A549 (cell line): ENCODE measurements around the gene THEM5. TPM values are rescaled to one million over a fixed set of nuclear protein-coding genes. Genes with fewer than 3 reads are reported as not detected.

Experiments used
- ATAC-seq, 2 experiments: fragments of 200-7000 bp in 1 of 2; fragments of >200 bp in 1 of 2; cut with Nextera tagmentation in 1 of 2; cut with Tn5 transposase in 1 of 2; 3 replicates each; pipeline versions ENCODE4 v1.8.0 to v1.9.1; 2018 to 2020; ENCODE audit warnings: mild to moderate bottlenecking in 1 of 2, moderate library complexity in 1 of 2
- CTCF ChIA-PET: fragments of 300-600 bp; sonication (Branson Sonifier 250); formaldehyde crosslinking; extraction: SDS; loops from one replicate; lab custom pipeline; 2021; ENCODE audit warnings: antibody characterized with exemption, inconsistent platforms; lab: Yijun Ruan, JAX
- POLR2A ChIA-PET: fragments of 350-600 bp; formaldehyde crosslinking; extraction: SDS; loops from one replicate; lab custom pipeline; 2021; ENCODE audit warnings: antibody characterized with exemption, inconsistent platforms; lab: Yijun Ruan, JAX
- DNase-seq, 2 experiments: peaks; one replicate each; pipeline versions ENCODE4 v3.0.0 to v3.0.0-alpha.2; 2011 to 2016; ENCODE audit warnings: low read depth in 1 of 2, low spot score in 1 of 2
- FAIRE-seq: peaks from 2 replicates; lab custom pipeline; 2011; peaks lifted over from hg19 to GRCh38; lab: Jason Lieb, UNC
- H3K27ac ChIP-seq, 2 experiments: fragments of >200 bp; sonication (Bioruptor Twin); formaldehyde crosslinking; 3 replicates each; pipeline ENCODE4 v1.5.1; 2016 to 2017
- H3K4me1 ChIP-seq: fragments of >200 bp; sonication (Bioruptor Twin); formaldehyde crosslinking; 3 replicates; pipeline ENCODE4 v1.6.1; 2016
- H3K4me2 ChIP-seq: fragments of >200 bp; sonication (Bioruptor Twin); formaldehyde crosslinking; 3 replicates; pipeline ENCODE4 v1.6.1; 2016
- H3K4me3 ChIP-seq: fragments of >200 bp; sonication (Bioruptor Twin); formaldehyde crosslinking; 3 replicates; pipeline ENCODE4 v1.5.1; 2016
- H3K9me3 ChIP-seq: fragments of >200 bp; sonication (Bioruptor Twin); formaldehyde crosslinking; 3 replicates; pipeline ENCODE4 v1.6.1; 2016
- BHLHE40 ChIP-seq: IDR thresholded peaks from 2 replicates; pipeline ENCODE4 v1.6.1; 2012; ENCODE audit warnings: low read depth, low read length, inconsistent platforms
- CBX8 ChIP-seq: fragments of 200-600 bp; sonication (generic); IDR thresholded peaks from 2 replicates; pipeline ENCODE4 v1.6.1; 2016
- EHF ChIP-seq: fragments of 250-450 bp; sonication (Bioruptor Pico); IDR thresholded peaks from 2 replicates; pipeline ENCODE4 v1.5.0; 2020; ENCODE audit warnings: mild to moderate bottlenecking
- EP300 ChIP-seq, 2 experiments: fragments of >200 bp; sonication (Bioruptor Twin); formaldehyde crosslinking; IDR thresholded peaks; 2 replicates in 1 of 2; 3 replicates in 1 of 2; pipeline ENCODE4 v1.6.1; 2016 to 2017
- ESRRA ChIP-seq: fragments of 150-350 bp; IDR thresholded peaks from 2 replicates; pipeline ENCODE4 v1.6.1; 2014; ENCODE audit warnings: mild to moderate bottlenecking, low read length, borderline replicate concordance
- FOSL2 ChIP-seq, 2 experiments: fragments of 450-650 bp in 1 of 2; fragments of >200 bp in 1 of 2; sonication (Bioruptor Twin) in 1 of 2; formaldehyde crosslinking; IDR thresholded peaks; 2 replicates each; pipeline versions ENCODE4 v1.5.0 to v1.6.1; 2016 to 2020; ENCODE audit warnings: mild to moderate bottlenecking in 1 of 2, moderate library complexity in 1 of 2
- FOXS1 ChIP-seq: fragments of 250-450 bp; sonication (Bioruptor Pico); IDR thresholded peaks from 2 replicates; pipeline ENCODE4 v1.5.0; 2020; ENCODE audit warnings: mild to moderate bottlenecking, moderate library complexity
- HOXA7 ChIP-seq: fragments of 250-450 bp; sonication (Bioruptor Pico); IDR thresholded peaks from 2 replicates; pipeline ENCODE4 v1.5.0; 2020; ENCODE audit warnings: mild to moderate bottlenecking, moderate library complexity
- HOXB5 ChIP-seq: fragments of 250-450 bp; sonication (Bioruptor Pico); IDR thresholded peaks from 2 replicates; pipeline ENCODE4 v1.5.0; 2020; ENCODE audit warnings: mild to moderate bottlenecking, moderate library complexity
- MAZ ChIP-seq: fragments of 150-350 bp; IDR thresholded peaks from 2 replicates; pipeline ENCODE4 v1.6.1; 2014; ENCODE audit warnings: antibody characterized with exemption, low read depth, low read length, borderline replicate concordance
- NPAS2 ChIP-seq: fragments of 250-450 bp; sonication (Bioruptor Pico); IDR thresholded peaks from 2 replicates; pipeline ENCODE4 v1.8.0; 2022; ENCODE audit warnings: mild to moderate bottlenecking, moderate library complexity, borderline replicate concordance
- NR3C1 ChIP-seq: fragments of >200 bp; sonication (Bioruptor Twin); formaldehyde crosslinking; IDR thresholded peaks from 3 replicates; pipeline ENCODE4 v1.6.1; 2017
- PHF8 ChIP-seq: fragments of 200-600 bp; sonication (generic); IDR thresholded peaks from 2 replicates; pipeline ENCODE4 v1.6.1; 2016; ENCODE audit warnings: low read depth, mild to moderate bottlenecking, antibody characterized with exemption, moderate library complexity, borderline replicate concordance
- POLR2A ChIP-seq: IDR thresholded peaks from 2 replicates; pipeline ENCODE4 v1.6.1; 2012; ENCODE audit warnings: mild to moderate bottlenecking, low read length
- POLR2AphosphoS2 ChIP-seq: conservative IDR thresholded peaks from 2 replicates; pipeline ENCODE4 v1.6.1; 2012; ENCODE audit warnings: low read length, improper control_type of control experiment, inconsistent platforms
- RARB ChIP-seq: fragments of 250-450 bp; sonication (Bioruptor Pico); IDR thresholded peaks from 2 replicates; pipeline ENCODE4 v1.8.0; 2021; ENCODE audit warnings: mild to moderate bottlenecking, moderate library complexity
- RCOR1 ChIP-seq: fragments of 150-350 bp; IDR thresholded peaks from 2 replicates; pipeline ENCODE4 v1.6.1; 2014; ENCODE audit warnings: antibody characterized with exemption, low read length, low read depth
- RFX5 ChIP-seq: fragments of 450-650 bp; IDR thresholded peaks from 2 replicates; pipeline ENCODE4 v1.7.1; 2014; ENCODE audit warnings: antibody characterized with exemption, mild to moderate bottlenecking, moderate library complexity
- ZFP36 ChIP-seq: fragments of 450-650 bp; IDR thresholded peaks from 2 replicates; pipeline ENCODE4 v1.6.1; 2014; ENCODE audit warnings: borderline replicate concordance; ENCODE audit not compliant: partially characterized antibody
- ZSCAN20 ChIP-seq: fragments of 250-450 bp; sonication (Bioruptor Pico); IDR thresholded peaks from 2 replicates; pipeline ENCODE4 v1.8.0; 2022; ENCODE audit warnings: mild to moderate bottlenecking, moderate library complexity
- WGBS: methylation state at CpG from one replicate; pipeline ENCODE4 v1.1.6; 2017; ENCODE audit errors: missing lambda C conversion rate; 5-methylcytosine and 5-hydroxymethylcytosine counted together
- polyA plus RNA-seq, 4 experiments: library from polyadenylated mRNA; depleted of rRNA in 3 of 4; stranded (reverse); fragments of >200 nt; fragmentation: RNase III in 1 of 4; extraction: RNeasy Plus Mini Kit Qiagen cat#74134 plus additional on column Dnase treatment in 1 of 4; gene quantifications; 2 replicates in 3 of 4; 3 replicates in 1 of 4; pipeline ENCODE4 v1.2.3, GENCODE V29; 2011 to 2017
- TF ChIP-seq, protein P1 (sequence below): fragments of >200 bp; sonication (Bioruptor Twin); formaldehyde crosslinking; IDR thresholded peaks from 3 replicates; pipeline ENCODE4 v1.6.1; 2016
- TF ChIP-seq, protein P2 (sequence below): fragments of 450-650 bp; IDR thresholded peaks from 2 replicates; pipeline ENCODE4 v1.6.1; 2014; ENCODE audit warnings: antibody characterized with exemption
- TF ChIP-seq, protein P3 (sequence below): IDR thresholded peaks from 2 replicates; pipeline ENCODE4 v1.6.1; 2012

THEM5 gene
- polyA plus RNA-seq, 2 of the 4 experiments (the other 2 are of a cell fraction) = not detected

DNA sequence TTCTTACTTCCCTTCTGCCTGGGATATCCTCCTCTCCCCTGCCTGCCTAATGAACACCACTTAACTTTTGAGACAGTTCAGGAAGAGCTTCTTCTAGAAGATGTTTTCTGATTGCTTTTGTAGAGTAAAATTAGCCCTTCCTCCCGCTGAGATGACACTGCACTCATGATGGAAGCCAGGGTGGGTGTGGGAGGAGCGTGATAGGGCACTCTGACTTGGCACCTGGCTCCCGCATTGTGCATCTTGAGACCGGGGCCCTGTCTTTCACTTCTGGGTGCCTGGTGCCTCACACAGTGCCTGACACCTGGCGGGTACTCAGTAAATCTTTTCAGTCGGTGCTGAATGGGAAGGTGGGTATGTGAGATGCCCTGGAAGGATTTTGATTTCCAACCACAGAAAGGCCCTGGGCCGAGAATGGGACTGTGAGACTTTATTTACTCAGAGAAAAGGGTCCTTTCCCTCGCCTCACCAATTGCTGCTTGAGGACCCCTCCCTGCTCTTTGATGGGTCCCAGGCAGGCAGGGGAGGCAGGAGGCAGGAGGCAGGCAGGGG, 6.8 kb downstream of the THEM5 start:
- no peak overlapping the region for H3K27ac ChIP-seq
- H3K4me3 ChIP-seq = no peak overlapping the region
- DNase-seq = no peak
- TF ChIP-seq FOXS1 (no peak), NR3C1 (no peak), PHF8 (no peak), RARB (CRISPR knock-in tag) (no peak), POLR2A (no peak), EHF (CRISPR knock-in tag) (no peak), HOXA7 (CRISPR knock-in tag) (no peak), MAZ (no peak), RCOR1 (no peak), RFX5 (no peak), HOXB5 (CRISPR knock-in tag) (no peak), ZSCAN20 (CRISPR knock-in tag) (no peak), CBX8 (no peak), FOSL2 (IDR thresholded peaks at IDR 0.05) (no peak), FOSL2 (CRISPR knock-in tag; IDR thresholded peaks at IDR 0.05) (no peak), EP300 (IDR thresholded peaks at IDR 0.05) (no peak), POLR2AphosphoS2 (no peak), BHLHE40 (no peak), ESRRA (no peak)
- TF ChIP-seq, protein P1, sequence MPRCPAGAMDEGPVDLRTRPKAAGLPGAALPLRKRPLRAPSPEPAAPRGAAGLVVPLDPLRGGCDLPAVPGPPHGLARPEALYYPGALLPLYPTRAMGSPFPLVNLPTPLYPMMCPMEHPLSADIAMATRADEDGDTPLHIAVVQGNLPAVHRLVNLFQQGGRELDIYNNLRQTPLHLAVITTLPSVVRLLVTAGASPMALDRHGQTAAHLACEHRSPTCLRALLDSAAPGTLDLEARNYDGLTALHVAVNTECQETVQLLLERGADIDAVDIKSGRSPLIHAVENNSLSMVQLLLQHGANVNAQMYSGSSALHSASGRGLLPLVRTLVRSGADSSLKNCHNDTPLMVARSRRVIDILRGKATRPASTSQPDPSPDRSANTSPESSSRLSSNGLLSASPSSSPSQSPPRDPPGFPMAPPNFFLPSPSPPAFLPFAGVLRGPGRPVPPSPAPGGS = no peak
- H3K9me3 ChIP-seq = no peaks in the 10 kb centered on the region
- ATAC-seq = no peak
- POLR2A ChIA-PET = interaction anchor here (0.6 kb wide), 1 partner anchor 1480 kb away, joined by 3 read pairs; no protein-coding TSS in a partner anchor
- CTCF ChIA-PET = interaction anchor here (0.9 to 6.5 kb wide), 7 partner anchors 9 to 313 kb away, joined by 3 to 51 read pairs (median 3); no protein-coding TSS in a partner anchor
- no peak for FAIRE-seq
- WGBS = 77% methylated on average over 8 of the region's 8 CpGs
- peak overlapping the region; percentile 14; the same call in 1 of the 3 replicates for H3K4me2 ChIP-seq
- peaks cover 11% of the 10 kb centered on the region; the same call in 2 of the 3 replicates for H3K4me1 ChIP-seq

DNA sequence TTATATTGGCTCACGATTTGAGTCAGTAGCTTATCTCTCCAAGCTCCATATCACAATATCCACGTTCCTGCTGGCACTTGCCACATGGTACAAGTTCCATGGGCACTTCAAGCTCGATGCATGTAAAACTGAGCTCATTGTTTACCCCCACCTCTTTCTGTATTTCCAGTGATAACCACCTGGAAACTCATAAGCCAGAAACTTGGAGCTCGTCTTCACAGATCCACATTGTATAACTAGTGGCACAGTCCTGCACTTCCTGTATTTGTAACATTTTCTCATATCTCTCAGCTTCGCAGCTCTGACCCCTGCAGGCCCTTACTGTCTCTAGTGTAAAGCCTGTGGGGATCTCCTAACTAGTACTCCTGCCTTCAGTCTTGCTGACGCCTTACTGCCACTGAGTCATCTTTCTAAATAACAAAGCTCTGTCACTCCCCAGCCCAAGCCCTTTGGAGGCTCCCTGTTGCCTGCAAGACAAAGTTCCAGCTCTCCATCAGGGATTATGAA, 7.4 kb downstream of the THEM5 start:
- DNase-seq = peak; percentile 47 to 58
- ChIA-PET CTCF (interaction anchor here (0.5 to 6.5 kb wide), 8 partner anchors 9 to 649 kb away, joined by 3 to 51 read pairs (median 4); no protein-coding TSS in a partner anchor), POLR2A (interaction anchor here (0.6 kb wide), 1 partner anchor 1481 kb away, joined by 3 read pairs; no protein-coding TSS in a partner anchor)
- Histone ChIP-seq H3K4me3 (no peak overlapping the region), H3K27ac (peak overlapping the region in 1 of 2 experiments; percentile 25; a peak in 1 of 6 replicates), H3K4me1 (peaks cover 11% of the 10 kb centered on the region; the same call in 2 of the 3 replicates), H3K4me2 (peak overlapping the region; percentile 14; the same call in 1 of the 3 replicates), H3K9me3 (no peaks in the 10 kb centered on the region)
- no peak for FAIRE-seq
- 37% methylated on average over 6 of the region's 6 CpGs for WGBS
- TF ChIP-seq BHLHE40 = no peak
- TF ChIP-seq RFX5 = no peak
- TF ChIP-seq, protein P2, sequence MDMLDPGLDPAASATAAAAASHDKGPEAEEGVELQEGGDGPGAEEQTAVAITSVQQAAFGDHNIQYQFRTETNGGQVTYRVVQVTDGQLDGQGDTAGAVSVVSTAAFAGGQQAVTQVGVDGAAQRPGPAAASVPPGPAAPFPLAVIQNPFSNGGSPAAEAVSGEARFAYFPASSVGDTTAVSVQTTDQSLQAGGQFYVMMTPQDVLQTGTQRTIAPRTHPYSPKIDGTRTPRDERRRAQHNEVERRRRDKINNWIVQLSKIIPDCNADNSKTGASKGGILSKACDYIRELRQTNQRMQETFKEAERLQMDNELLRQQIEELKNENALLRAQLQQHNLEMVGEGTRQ = no peak
- TF ChIP-seq, protein P3, sequence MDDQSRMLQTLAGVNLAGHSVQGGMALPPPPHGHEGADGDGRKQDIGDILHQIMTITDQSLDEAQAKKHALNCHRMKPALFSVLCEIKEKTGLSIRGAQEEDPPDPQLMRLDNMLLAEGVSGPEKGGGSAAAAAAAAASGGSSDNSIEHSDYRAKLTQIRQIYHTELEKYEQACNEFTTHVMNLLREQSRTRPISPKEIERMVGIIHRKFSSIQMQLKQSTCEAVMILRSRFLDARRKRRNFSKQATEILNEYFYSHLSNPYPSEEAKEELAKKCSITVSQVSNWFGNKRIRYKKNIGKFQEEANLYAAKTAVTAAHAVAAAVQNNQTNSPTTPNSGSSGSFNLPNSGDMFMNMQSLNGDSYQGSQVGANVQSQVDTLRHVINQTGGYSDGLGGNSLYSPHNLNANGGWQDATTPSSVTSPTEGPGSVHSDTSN = no peak
- TF ChIP-seq ZFP36 = no peak
- no peak for TF ChIP-seq NPAS2
- ATAC-seq = peak; percentile 65 to 82
